Activated CD8-positive, alpha-beta memory T cell treated with anti-CD3 and anti-CD28 coated beads, Interleukin-2, amount 50 U/mL, for 24 hours (primary cell): ENCODE results near the gene TRIOBP.
A peak's percentile ranks its signal among the peaks of the same experiment; 100 is the strongest.

Experiments
- DNase-seq: peaks from one replicate; pipeline ENCODE4 v3.0.0-alpha.2; 2020; ENCODE audit errors: extremely low read depth

The TRIOBP gene

DNA sequence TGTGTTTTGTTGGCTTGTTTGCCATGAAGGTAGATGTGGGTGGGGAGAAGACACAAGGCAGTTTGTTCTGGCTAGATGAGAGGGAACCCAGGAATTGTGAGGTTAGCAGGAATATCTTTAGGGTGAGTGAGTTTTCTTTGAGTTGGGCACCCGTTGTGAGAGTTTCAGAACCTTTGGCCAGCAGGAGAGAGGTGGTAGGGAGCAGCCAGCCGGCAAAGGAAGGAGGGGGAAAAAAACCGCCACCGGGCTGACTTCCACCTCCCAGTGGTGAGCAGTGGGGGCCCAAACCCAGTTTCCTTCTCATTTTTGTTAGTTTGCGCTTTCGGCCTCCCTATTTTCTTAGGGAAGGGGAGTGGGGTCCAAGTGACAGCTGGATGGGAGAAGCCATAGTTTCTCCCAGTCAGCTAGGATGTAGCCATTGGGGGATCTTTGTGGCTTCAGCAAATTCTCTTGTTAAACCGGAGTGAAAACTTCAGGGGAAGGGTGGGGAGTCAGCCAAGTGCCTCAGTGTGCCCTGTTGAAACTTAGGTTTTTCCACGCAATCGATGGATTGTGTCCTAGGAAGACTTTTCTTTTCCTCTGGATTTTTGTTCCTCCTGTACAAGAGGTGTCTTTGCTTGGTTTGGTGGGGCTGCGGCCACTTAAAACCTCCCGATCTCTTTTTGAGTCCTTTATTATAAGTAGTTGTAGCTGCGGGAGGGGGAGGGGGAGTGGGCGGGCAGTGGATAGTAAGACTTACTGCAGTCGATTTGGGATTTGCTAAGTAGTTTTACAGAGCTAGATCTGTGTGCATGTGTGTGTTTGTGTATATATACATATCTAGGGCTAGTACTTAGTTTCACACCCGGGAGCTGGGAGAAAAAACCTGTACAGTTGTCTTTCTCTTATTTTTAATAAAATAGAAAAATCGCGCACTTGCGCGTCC lies 109.8 kb downstream of the TRIOBP start:
- no peak for DNase-seq

GRCh38 chr22:37807410-37808293 lies 110.8 kb downstream of the TRIOBP start, which contains the start of gene GCAT:
Gene GCAT (plus strand): TSS chr22:37807934. CDS start chr22:37807968, 34 bp downstream.
- DNase-seq, result peak; percentile 72

- DNase-seq, result no peak
Measured at GRCh38 chr22:37808294-37808657, 111.4 kb downstream of the TRIOBP start.

DNA sequence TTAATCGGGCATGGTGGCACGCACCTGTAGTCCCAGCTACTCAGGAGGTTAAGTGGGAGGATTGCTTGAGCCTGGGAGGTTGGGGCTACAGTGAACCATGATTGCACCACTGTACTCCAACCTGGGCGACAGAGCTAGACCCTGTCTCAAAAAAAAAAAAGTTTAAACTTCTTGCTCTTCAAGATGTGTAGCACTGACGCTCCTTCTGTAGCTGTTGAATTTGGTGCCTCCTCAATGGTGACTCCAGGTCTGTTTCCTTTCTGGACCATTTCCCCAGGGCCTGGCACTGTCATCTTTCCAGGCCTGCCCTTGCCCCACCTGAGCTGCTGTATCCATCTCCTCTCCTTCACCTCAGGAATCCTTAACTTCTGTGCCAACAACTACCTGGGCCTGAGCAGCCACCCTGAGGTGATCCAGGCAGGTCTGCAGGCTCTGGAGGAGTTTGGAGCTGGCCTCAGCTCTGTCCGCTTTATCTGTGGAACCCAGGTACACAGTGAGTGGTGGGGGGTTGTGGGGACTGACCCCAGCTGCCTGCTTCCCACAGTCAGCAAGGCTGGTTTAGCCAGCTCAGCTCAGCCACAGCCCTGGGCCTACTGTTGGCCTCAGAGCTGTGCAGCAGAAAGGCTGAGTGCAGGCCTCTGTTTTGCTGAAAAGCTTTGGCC lies 113.0 kb downstream of the TRIOBP start:
- DNase-seq, result no peak

- no peak for DNase-seq
Measured at GRCh38 chr22:37811867-37812266, 115.0 kb downstream of the TRIOBP start.

GRCh38 chr22:37812869-37813678 lies 116.2 kb downstream of the TRIOBP start:
- DNase-seq, result no peak

GRCh38 chr22:37815593-37815992 lies 118.7 kb downstream of the TRIOBP start:
- no peak for DNase-seq

GRCh38 chr22:37816543-37817180 lies 119.8 kb downstream of the TRIOBP start:
- no peak for DNase-seq

- peak; percentile 63 for DNase-seq
Measured at GRCh38 chr22:37817705-37818408, 121.0 kb downstream of the TRIOBP start.

- no peak for DNase-seq
Measured at GRCh38 chr22:37818409-37819104, 121.7 kb downstream of the TRIOBP start.

GRCh38 chr22:37819105-37819433 lies 122.2 kb downstream of the TRIOBP start:
- DNase-seq, result no peak

- DNase-seq, result no peak
Measured at GRCh38 chr22:37820350-37820749, 123.5 kb downstream of the TRIOBP start.

GRCh38 chr22:37822079-37822833 lies 125.4 kb downstream of the TRIOBP start:
- DNase-seq, result no peak

DNA sequence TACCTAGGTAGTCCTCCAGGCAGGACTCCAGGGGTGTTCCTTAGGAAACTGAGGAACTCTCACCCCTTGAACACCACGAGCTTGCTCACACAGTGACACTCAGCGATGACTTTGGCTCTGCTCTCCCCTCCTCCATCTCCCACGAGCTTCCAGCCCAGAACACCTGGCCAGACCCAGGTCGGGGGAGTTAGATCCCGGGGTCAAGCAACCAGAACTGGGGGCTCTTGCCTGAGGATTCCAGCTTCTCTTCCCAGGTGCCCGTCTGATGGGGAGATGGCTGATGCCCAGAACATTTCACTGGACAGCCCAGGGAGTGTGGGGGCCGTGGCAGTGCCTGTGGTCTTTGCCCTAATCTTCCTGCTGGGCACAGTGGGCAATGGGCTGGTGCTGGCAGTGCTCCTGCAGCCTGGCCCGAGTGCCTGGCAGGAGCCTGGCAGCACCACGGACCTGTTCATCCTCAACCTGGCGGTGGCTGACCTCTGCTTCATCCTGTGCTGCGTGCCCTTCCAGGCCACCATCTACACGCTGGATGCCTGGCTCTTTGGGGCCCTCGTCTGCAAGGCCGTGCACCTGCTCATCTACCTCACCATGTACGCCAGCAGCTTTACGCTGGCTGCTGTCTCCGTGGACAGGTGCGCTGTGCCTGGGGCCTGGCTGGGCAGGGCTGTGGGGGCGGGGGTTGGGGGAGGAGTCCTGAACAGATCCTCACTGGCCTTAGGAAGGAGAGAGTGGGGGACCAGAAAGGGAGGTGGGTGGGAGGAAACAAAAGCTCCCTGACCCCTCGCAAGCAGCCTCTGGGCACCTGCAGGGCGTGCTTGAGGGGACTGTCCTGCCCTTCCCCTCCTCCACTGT lies 126.5 kb downstream of the TRIOBP start, which contains the start of gene GALR3:
GALR3 (plus strand) TSS at position 249 of the 852 bp plus-strand sequence; CDS start at position 274, 25 bp downstream.
- DNase-seq, result no peak

DNA sequence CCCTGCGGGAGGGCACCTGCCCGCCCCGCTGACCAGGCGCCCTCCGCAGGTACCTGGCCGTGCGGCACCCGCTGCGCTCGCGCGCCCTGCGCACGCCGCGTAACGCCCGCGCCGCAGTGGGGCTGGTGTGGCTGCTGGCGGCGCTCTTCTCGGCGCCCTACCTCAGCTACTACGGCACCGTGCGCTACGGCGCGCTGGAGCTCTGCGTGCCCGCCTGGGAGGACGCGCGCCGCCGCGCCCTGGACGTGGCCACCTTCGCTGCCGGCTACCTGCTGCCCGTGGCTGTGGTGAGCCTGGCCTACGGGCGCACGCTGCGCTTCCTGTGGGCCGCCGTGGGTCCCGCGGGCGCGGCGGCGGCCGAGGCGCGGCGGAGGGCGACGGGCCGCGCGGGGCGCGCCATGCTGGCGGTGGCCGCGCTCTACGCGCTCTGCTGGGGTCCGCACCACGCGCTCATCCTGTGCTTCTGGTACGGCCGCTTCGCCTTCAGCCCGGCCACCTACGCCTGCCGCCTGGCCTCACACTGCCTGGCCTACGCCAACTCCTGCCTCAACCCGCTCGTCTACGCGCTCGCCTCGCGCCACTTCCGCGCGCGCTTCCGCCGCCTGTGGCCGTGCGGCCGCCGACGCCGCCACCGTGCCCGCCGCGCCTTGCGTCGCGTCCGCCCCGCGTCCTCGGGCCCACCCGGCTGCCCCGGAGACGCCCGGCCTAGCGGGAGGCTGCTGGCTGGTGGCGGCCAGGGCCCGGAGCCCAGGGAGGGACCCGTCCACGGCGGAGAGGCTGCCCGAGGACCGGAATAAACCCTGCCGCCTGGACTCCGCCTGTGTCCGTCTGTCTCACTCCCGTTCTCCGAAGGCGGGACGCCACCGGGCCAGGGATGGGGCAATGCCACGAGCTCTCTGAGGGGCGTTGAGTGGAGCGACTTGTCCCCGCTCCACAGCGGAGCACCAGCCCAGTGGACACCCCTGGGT lies 128.1 kb downstream of the TRIOBP start:
- no peak for DNase-seq
